K562 (cell line): ENCODE measurements around the gene ATP2A3. TPM values are rescaled to one million over a fixed set of nuclear protein-coding genes. Genes with fewer than 3 reads are reported as not detected.

Experiments used
- ATAC-seq: fragments of 200-7000 bp; cut with Tn5 transposase; 3 replicates; pipeline ENCODE4 v1.9.1; 2020; ENCODE audit warnings: moderate library complexity
- BruUV-seq: library from RNA; stranded (reverse); fragments of 400-500 nt; replicated peaks from 2 replicates; lab custom pipeline; 2021; lab: Mats Ljungman, UMichigan
- CTCF ChIA-PET: fragments of 300-600 bp; formaldehyde crosslinking; extraction: SDS; loops from one replicate; lab custom pipeline; 2021; ENCODE audit warnings: low intra/inter-chr PET ratio; lab: Yijun Ruan, JAX
- POLR2A ChIA-PET: fragments of 300-600, 350-650 bp; sonication (Branson Sonifier 250); formaldehyde crosslinking; extraction: SDS; loops from one replicate; lab custom pipeline; 2021; ENCODE audit warnings: antibody characterized with exemption, inconsistent platforms; lab: Yijun Ruan, JAX
- DNase-seq, 4 experiments: peaks; one replicate each; pipeline versions ENCODE4 v3.0.0 to v3.0.0-alpha.2; 2011 to 2018; ENCODE audit warnings: low spot score in 3 of 4, mixed read lengths in 3 of 4; ENCODE audit errors: extremely low read depth in 1 of 4
- FAIRE-seq: peaks from 2 replicates; lab custom pipeline; 2011; peaks lifted over from hg19 to GRCh38; lab: Jason Lieb, UNC
- H2AFZ ChIP-seq: 2 replicates; pipeline ENCODE4 v1.6.0; 2011; ENCODE audit warnings: low read depth, low read length, control low read depth, inconsistent platforms
- H3K27ac ChIP-seq: fragments of 200-600 bp; 3 replicates; pipeline ENCODE4 v1.8.0; 2011; ENCODE audit warnings: low read depth, mild to moderate bottlenecking, control low read depth, inconsistent platforms, low read length, moderate library complexity, mixed read lengths; ENCODE audit errors: extremely low read depth
- H3K27me3 ChIP-seq, 2 experiments: fragments of 300-600 bp in 1 of 2; 2 replicates in 1 of 2; 3 replicates in 1 of 2; pipeline versions ENCODE4 v1.6.0 to v1.8.0; 2011; ENCODE audit warnings: inconsistent platforms in 2 of 2, low read length in 2 of 2, mild to moderate bottlenecking in 1 of 2, mixed read lengths in 1 of 2, moderate library complexity in 1 of 2; ENCODE audit not compliant: control insufficient read depth in 2 of 2, insufficient read depth in 2 of 2
- H3K36me3 ChIP-seq: fragments of 300-600 bp; 3 replicates; pipeline ENCODE4 v1.8.0; 2011; ENCODE audit warnings: mild to moderate bottlenecking, low read length, inconsistent platforms; ENCODE audit not compliant: control insufficient read depth, insufficient read depth
- H3K4me1 ChIP-seq, 2 experiments: fragments of 200-600 bp in 1 of 2; replicated peaks in 1 of 2; 2 replicates in 1 of 2; 3 replicates in 1 of 2; pipeline versions ENCODE4 v1.5.1 to v1.8.0; 2011; ENCODE audit warnings: inconsistent platforms in 2 of 2, low read length in 2 of 2, mild to moderate bottlenecking in 1 of 2, mixed read lengths in 1 of 2, moderate library complexity in 1 of 2; ENCODE audit not compliant: control insufficient read depth in 2 of 2, insufficient read depth in 2 of 2
- H3K4me2 ChIP-seq: 2 replicates; pipeline ENCODE4 v1.6.1; 2011; ENCODE audit warnings: low read length, control low read depth, inconsistent platforms, mixed read lengths; ENCODE audit not compliant: insufficient read depth
- H3K4me3 ChIP-seq: fragments of 200-600 bp; sonication (generic), shearing (Covaris generic); 2 replicates; pipeline ENCODE4 v1.5.1; 2016; ENCODE audit warnings: control low read depth, inconsistent platforms
- H3K79me2 ChIP-seq: fragments of 200-600 bp; 3 replicates; pipeline ENCODE4 v1.8.0; 2011; ENCODE audit warnings: low read length, inconsistent platforms; ENCODE audit not compliant: control insufficient read depth, insufficient read depth
- H3K9ac ChIP-seq, 2 experiments: 2 replicates each; pipeline versions ENCODE4 v1.6.0 to v1.6.1; 2011; ENCODE audit warnings: low read depth in 2 of 2, low read length in 2 of 2, control low read depth in 1 of 2, inconsistent platforms in 1 of 2, mild to moderate bottlenecking in 1 of 2, mixed read lengths in 1 of 2; ENCODE audit not compliant: insufficient read depth in 1 of 2
- H3K9me1 ChIP-seq: one replicate; pipeline ENCODE4 v1.6.0; 2011; ENCODE audit warnings: inconsistent platforms, mild to moderate bottlenecking, low read length, moderate library complexity; ENCODE audit not compliant: control insufficient read depth, insufficient read depth
- H3K9me3 ChIP-seq: replicated peaks from 2 replicates; pipeline ENCODE4 v1.5.1; 2011; ENCODE audit warnings: low read depth, low read length, inconsistent platforms; ENCODE audit not compliant: control insufficient read depth, insufficient read depth
- H4K20me1 ChIP-seq: replicated peaks from 2 replicates; pipeline ENCODE4 v1.6.1; 2011; ENCODE audit warnings: low read length, inconsistent platforms, mixed read lengths; ENCODE audit not compliant: control insufficient read depth, insufficient read depth
- CSDE1 ChIP-seq, 2 experiments: fragments of 450-650 bp; IDR thresholded peaks; 2 replicates each; pipeline ENCODE4 v1.6.1; 2016; ENCODE audit warnings: mild to moderate bottlenecking in 1 of 2
- HDGF ChIP-seq: fragments of 450-650 bp; IDR thresholded peaks from 2 replicates; pipeline ENCODE4 v1.6.1; 2016
- L3MBTL2 ChIP-seq: fragments of 450-650 bp; IDR thresholded peaks from 2 replicates; pipeline ENCODE4 v1.6.1; 2016; ENCODE audit warnings: mild to moderate bottlenecking, moderate library complexity
- MGA ChIP-seq: fragments of 450-650 bp; IDR thresholded peaks from 2 replicates; pipeline ENCODE4 v1.6.1; 2016; ENCODE audit warnings: mild to moderate bottlenecking, moderate library complexity
- NR2C2 ChIP-seq, 2 experiments: fragments of 200-800 bp in 1 of 2; sonication (Bioruptor generic) in 1 of 2; sonication (generic) in 1 of 2; formaldehyde crosslinking in 1 of 2; IDR thresholded peaks; 2 replicates each; pipeline versions ENCODE4 v1.6.1 to v1.8.0; 2016 to 2022; ENCODE audit warnings: mild to moderate bottlenecking in 1 of 2, missing compliant biosample characterization in 1 of 2, missing genetic modification characterization in 1 of 2, missing genetic modification reagents in 1 of 2
- SNRNP70 ChIP-seq: fragments of 200-400 bp; formaldehyde crosslinking; optimal IDR thresholded peaks from 2 replicates; pipeline ENCODE3; 2017; ENCODE audit warnings: low read depth, low read length
- STAT5A ChIP-seq: IDR thresholded peaks from 2 replicates; pipeline ENCODE4 v1.6.1; 2012; ENCODE audit warnings: low read length, inconsistent platforms, borderline replicate concordance
- TAF15 ChIP-seq: fragments of 200-400 bp; formaldehyde crosslinking; IDR thresholded peaks from 2 replicates; pipeline ENCODE4 v1.6.1; 2017; ENCODE audit warnings: mild to moderate bottlenecking, low read depth, low read length, moderate library complexity
- U2AF1 ChIP-seq: fragments of 200-400 bp; formaldehyde crosslinking; optimal IDR thresholded peaks from 2 replicates; pipeline ENCODE3; 2017; ENCODE audit warnings: mild to moderate bottlenecking, low read depth, low read length, moderate library complexity
- WGBS: fragments of 100-300 bp; shearing (Covaris generic); methylation state at CpG from one replicate; pipeline ENCODE4 v1.1.6; 2016; ENCODE audit warnings: low coverage, mixed read lengths; ENCODE audit not compliant: insufficient coverage; ENCODE audit errors: missing lambda C conversion rate; 5-methylcytosine and 5-hydroxymethylcytosine counted together
- in situ Hi-C: fragments of 300-500 bp; cut with MboI; formaldehyde crosslinking; loops from 4 replicates; pipeline ENCODE4 v1.15.0; 2018; ENCODE audit warnings: inconsistent platforms, mixed read lengths
- intact Hi-C: fragments of 100-400 bp; cut with micrococcal nuclease; formaldehyde crosslinking; loops from 2 replicates; pipeline ENCODE4 v1.14.2; 2022
- polyA plus RNA-seq, 8 experiments: library from polyadenylated mRNA; depleted of rRNA in 4 of 8; stranded (reverse) in 5 of 8; unstranded in 3 of 8; fragments of >200 nt; fragmentation: Nextera tagmentation in 2 of 8; fragmentation: Illumina TruSeq in 1 of 8; extraction: Ambion mirVana in 2 of 8; extraction: Trizol in 1 of 8; gene quantifications; 2 replicates each; pipeline versions ENCODE4 v1.2.1 to v1.2.3, GENCODE V29; 2011 to 2014; ENCODE audit warnings: inconsistent platforms in 1 of 8, missing spikeins in 1 of 8
- total RNA-seq, 7 experiments: library from RNA; depleted of rRNA in 6 of 7; stranded (reverse); fragments of >200 nt in 6 of 7; fragmentation: Illumina TruSeq in 2 of 7; extraction: Trizol in 2 of 7; gene quantifications; 2 replicates each; pipeline versions ENCODE4 v1.2.1 to v1.2.3, GENCODE V29; 2011 to 2021; ENCODE audit warnings: low replicate concordance in 1 of 7

ATP2A3 gene
- total and polyA plus RNA-seq, 9 of the 15 experiments (the other 6 are each of a cell fraction or from before 2014, with no cell fraction given): 0.65 to 103 (median 31.3) TPM

- CTCF ChIA-PET: no interaction called here
- no peak for FAIRE-seq
- POLR2A ChIA-PET: interaction anchor here (0.6 kb wide), 2 partner anchors 12 to 320 kb away, joined by 3 read pairs; no protein-coding TSS in a partner anchor
- no TSS peak for BruUV-seq
- no peaks in the 10 kb centered on the region for H3K9me1 ChIP-seq
- no peak overlapping the region; a peak in 1 of 4 replicates for H3K9ac ChIP-seq
- no peak overlapping the region for H2AFZ ChIP-seq
- in situ Hi-C loops: no loop called here
- H3K27me3 ChIP-seq: no peaks in the 10 kb centered on the region
- H3K4me2 ChIP-seq: no peak overlapping the region
- no peak for ATAC-seq
- WGBS: 85% methylated on average over 22 of the region's 25 CpGs
- H3K79me2 ChIP-seq: no peaks in the 10 kb centered on the region
- H3K4me1 ChIP-seq: no peaks in the 10 kb centered on the region
- TF ChIP-seq NR2C2 (CRISPR knock-in tag; IDR thresholded peaks at IDR 0.05) (no peak), NR2C2 (tag; IDR thresholded peaks at IDR 0.05) (no peak), HDGF (no peak), MGA (no peak), CSDE1 (IDR thresholded peaks at IDR 0.05) (no peak), TAF15 (no peak), U2AF1 (no peak), SNRNP70 (no peak), STAT5A (no peak), L3MBTL2 (no peak)
- no peak for DNase-seq
- intact Hi-C loops: no loop called here
- H3K27ac ChIP-seq: no peak overlapping the region
- H4K20me1 ChIP-seq: no peaks in the 10 kb centered on the region
- peaks cover 61% of the 10 kb centered on the region; the same call in 1 of the 3 replicates for H3K36me3 ChIP-seq
- H3K4me3 ChIP-seq: no peak overlapping the region
- H3K9me3 ChIP-seq: no peaks in the 10 kb centered on the region
These were observed 84.4 kb downstream of the ATP2A3 start for GRCh38 chr17:3879591-3880417.
